HG02798 (cell line): ENCODE measurements around the gene SH3YL1.

Experiments used
- ATAC-seq: cut with Tn5 transposase; IDR thresholded peaks from one replicate; pipeline ENCODE4 v1.9.1; 2021; ENCODE audit warnings: mild to moderate bottlenecking; ENCODE audit not compliant: unreplicated experiment, poor library complexity

SH3YL1 gene

GRCh38 chr2:263774-264492, at the start of gene SH3YL1:
SH3YL1 (minus strand) TSS chr2:264032; CDS start chr2:263984, 48 bp downstream.
- peak; percentile 22 for ATAC-seq

- no peak for ATAC-seq
Observed at GRCh38 chr2:310994-311393, 47.2 kb upstream of the SH3YL1 start.

GRCh38 chr2:309954-310510, 46.2 kb upstream of the SH3YL1 start:
- ATAC-seq = no peak

- ATAC-seq = no peak
Observed at GRCh38 chr2:309148-309953, 45.5 kb upstream of the SH3YL1 start.

- ATAC-seq = no peak
Observed at GRCh38 chr2:305366-305765, 41.5 kb upstream of the SH3YL1 start.

GRCh38 chr2:296354-296753, 32.5 kb upstream of the SH3YL1 start:
- no peak for ATAC-seq

- no peak for ATAC-seq
Observed at GRCh38 chr2:295090-295489, 31.3 kb upstream of the SH3YL1 start.

- no peak for ATAC-seq
Observed at GRCh38 chr2:290090-290722, 26.4 kb upstream of the SH3YL1 start.

GRCh38 chr2:289362-290089, 25.7 kb upstream of the SH3YL1 start:
- ATAC-seq = no peak

GRCh38 chr2:288758-289361, 25.0 kb upstream of the SH3YL1 start:
- ATAC-seq = no peak

- ATAC-seq = no peak
Observed at GRCh38 chr2:287911-288757, 24.3 kb upstream of the SH3YL1 start, which contains the start of gene ALKAL2. ALKAL2 (minus strand) TSS chr2:288091; CDS start chr2:287835, 256 bp downstream.

- no peak for ATAC-seq
Observed at GRCh38 chr2:287471-287885, 23.6 kb upstream of the SH3YL1 start.

- ATAC-seq = no peak
Observed at GRCh38 chr2:286774-287392, 23.1 kb upstream of the SH3YL1 start.

GRCh38 chr2:286035-286434, 22.2 kb upstream of the SH3YL1 start:
- ATAC-seq = no peak

- ATAC-seq = no peak
Observed at GRCh38 chr2:285531-285930, 21.7 kb upstream of the SH3YL1 start.

- no peak for ATAC-seq
Observed at GRCh38 chr2:284896-285492, 21.2 kb upstream of the SH3YL1 start.

GRCh38 chr2:283996-284794, 20.4 kb upstream of the SH3YL1 start:
- no peak for ATAC-seq
